Liver (tissue), 9 donors: ENCODE results near the gene COLEC12. TPM values are rescaled to one million over a fixed set of nuclear protein-coding genes. Genes with fewer than 3 reads are reported as not detected.

Source experiments
- DNase-seq: peaks from one replicate; pipeline ENCODE4 v3.0.0-alpha.2; 2017; ENCODE audit warnings: low spot score
- H3K27ac ChIP-seq, 2 donors: one replicate each; pipeline ENCODE4 v1.7.0; 2013; ENCODE audit warnings: inconsistent platforms in 2 of 2, low read length in 2 of 2, control low read depth in 1 of 2, low read depth in 1 of 2, mild to moderate bottlenecking in 1 of 2
- H3K27me3 ChIP-seq, 4 donors: one replicate each; pipeline versions ENCODE4 v1.6.1 to v1.7.0; 2013; ENCODE audit warnings: low read length in 3 of 4, inconsistent platforms in 1 of 4, mild to moderate bottlenecking in 1 of 4, moderate library complexity in 1 of 4; ENCODE audit not compliant: control insufficient read depth in 4 of 4, insufficient read depth in 4 of 4
- H3K36me3 ChIP-seq, 4 donors: one replicate each; pipeline versions ENCODE4 v1.6.1 to v1.7.0; 2013; ENCODE audit warnings: low read length in 3 of 4, mild to moderate bottlenecking in 3 of 4, low read depth in 1 of 4, moderate library complexity in 1 of 4; ENCODE audit not compliant: control insufficient read depth in 4 of 4, insufficient read depth in 3 of 4
- H3K4me1 ChIP-seq, 4 donors: one replicate each; pipeline versions ENCODE4 v1.6.1 to v1.7.0; 2013; ENCODE audit warnings: low read length in 3 of 4, mild to moderate bottlenecking in 3 of 4, moderate library complexity in 1 of 4; ENCODE audit not compliant: control insufficient read depth in 4 of 4, insufficient read depth in 4 of 4
- H3K4me3 ChIP-seq, 3 donors: one replicate each; pipeline versions ENCODE4 v1.6.1 to v1.7.0; 2013; ENCODE audit warnings: low read length in 3 of 3, control low read depth in 1 of 3, low read depth in 1 of 3, mild to moderate bottlenecking in 1 of 3
- H3K9ac ChIP-seq, 2 donors: one replicate each; pipeline ENCODE4 v1.7.0; 2013; ENCODE audit warnings: low read length in 2 of 2, mild to moderate bottlenecking in 2 of 2, moderate library complexity in 2 of 2, control low read depth in 1 of 2, low read depth in 1 of 2
- H3K9me3 ChIP-seq, 4 donors: one replicate each; pipeline versions ENCODE4 v1.6.1 to v1.7.0; 2013; ENCODE audit warnings: low read length in 3 of 4; ENCODE audit not compliant: control insufficient read depth in 4 of 4
- ATF3 ChIP-seq: IDR thresholded peaks from 2 replicates; pipeline ENCODE4 v1.6.1; 2016; ENCODE audit warnings: antibody characterized with exemption
- CTCF ChIP-seq: fragments of 150-350 bp; IDR thresholded peaks from 2 replicates; pipeline ENCODE4 v1.5.1; 2017; ENCODE audit warnings: improper control_type of control experiment, low read depth, low read length; ENCODE audit not compliant: missing input control
- EGR1 ChIP-seq, 2 donors: IDR thresholded peaks; 2 replicates each; pipeline ENCODE4 v1.6.1; 2016 to 2018; ENCODE audit warnings: antibody characterized with exemption in 2 of 2, low read depth in 2 of 2
- FOXA1 ChIP-seq: IDR thresholded peaks from 2 replicates; pipeline ENCODE4 v1.6.1; 2016; ENCODE audit warnings: antibody characterized with exemption
- GABPA ChIP-seq, 2 donors: IDR thresholded peaks in 1 of 2; conservative IDR thresholded peaks in 1 of 2; 2 replicates each; pipeline ENCODE4 v1.6.1; 2016; ENCODE audit warnings: antibody characterized with exemption in 2 of 2, mild to moderate bottlenecking in 1 of 2, moderate library complexity in 1 of 2
- HNF4A ChIP-seq, 2 donors: conservative IDR thresholded peaks; 2 replicates each; pipeline ENCODE4 v1.6.1; 2016; ENCODE audit warnings: antibody characterized with exemption in 2 of 2, mild to moderate bottlenecking in 2 of 2
- JUND ChIP-seq, 2 donors: IDR thresholded peaks; 2 replicates each; pipeline ENCODE4 v1.6.1; 2016; ENCODE audit warnings: antibody characterized with exemption in 2 of 2
- MAX ChIP-seq: IDR thresholded peaks from 2 replicates; pipeline ENCODE4 v1.6.1; 2016; ENCODE audit warnings: antibody characterized with exemption
- RAD21 ChIP-seq, 2 donors: IDR thresholded peaks; 2 replicates each; pipeline ENCODE4 v1.6.1; 2016; ENCODE audit warnings: antibody characterized with exemption in 2 of 2, mild to moderate bottlenecking in 2 of 2
- REST ChIP-seq: IDR thresholded peaks from 2 replicates; pipeline ENCODE4 v1.6.1; 2016; ENCODE audit warnings: antibody characterized with exemption, mild to moderate bottlenecking
- RXRA ChIP-seq, 2 donors: IDR thresholded peaks; 2 replicates each; pipeline ENCODE4 v1.6.1; 2017 to 2018; ENCODE audit warnings: antibody characterized with exemption in 2 of 2, mild to moderate bottlenecking in 1 of 2
- SP1 ChIP-seq: IDR thresholded peaks from 2 replicates; pipeline ENCODE4 v1.6.1; 2018; ENCODE audit warnings: antibody characterized with exemption, mild to moderate bottlenecking
- TAF1 ChIP-seq: conservative IDR thresholded peaks from 2 replicates; pipeline ENCODE4 v1.6.1; 2016; ENCODE audit warnings: antibody characterized with exemption, mild to moderate bottlenecking
- YY1 ChIP-seq: IDR thresholded peaks from 2 replicates; pipeline ENCODE4 v1.6.1; 2016; ENCODE audit warnings: antibody characterized with exemption, mild to moderate bottlenecking
- WGBS: extraction: QIAGEN DNeasy Blood & Tissue Kit; methylation state at CpG from one replicate; pipeline ENCODE4 v1.1.7; 2013; 5-methylcytosine and 5-hydroxymethylcytosine counted together
- polyA plus RNA-seq, 2 donors: library from polyadenylated mRNA; stranded (reverse) in 1 of 2; unstranded in 1 of 2; fragments of 200-250 nt in 1 of 2; fragments of >200 nt in 1 of 2; fragmentation: Nextera tagmentation in 1 of 2; extraction: Ambion mirVana in 1 of 2; gene quantifications; one replicate each; pipeline versions ENCODE4 v1.2.1 to v1.2.3, GENCODE V29; 2013 to 2015
- total RNA-seq, 2 donors: library from RNA; depleted of rRNA; stranded (reverse); fragments of >200 nt; gene quantifications; one replicate each; pipeline ENCODE4 v1.2.3, GENCODE V29; 2014
- donor health status: healthy.
- donor health status: healthy.
- donor health status: healthy.
- donor health status: healthy.
- donor health status: healthy.

Gene COLEC12
- total and polyA plus RNA-seq, 4 donors, result 0.03 to 1.6 (median 0.28) TPM

- Histone ChIP-seq H3K4me1 (no peaks in the 10 kb centered on the region), H3K27me3 (no peaks in the 10 kb centered on the region), H3K9ac (no peak overlapping the region), H3K27ac (no peak overlapping the region), H3K4me3 (no peak overlapping the region), H3K9me3 (peaks cover 0 to 5% (median 0%) of the 10 kb centered on the region in 4 donors), H3K36me3 (no peaks in the 10 kb centered on the region)
- TF ChIP-seq ATF3, result no peak
- no peak for TF ChIP-seq FOXA1
- TF ChIP-seq HNF4A (conservative IDR thresholded peaks at IDR 0.05), result no peak
- no peak for TF ChIP-seq SP1
- TF ChIP-seq REST, result no peak
- no peak for TF ChIP-seq YY1
- WGBS, result 94% methylated on average over 4 of the region's 4 CpGs
- no peak for DNase-seq
Measured at GRCh38 chr18:490624-491023, 9.9 kb downstream of the COLEC12 start.

GRCh38 chr18:490024-490366 lies 10.5 kb downstream of the COLEC12 start:
- H3K27ac ChIP-seq, result no peak overlapping the region
- H3K9ac ChIP-seq, result no peak overlapping the region
- H3K27me3 ChIP-seq, result no peaks in the 10 kb centered on the region
- no peak for DNase-seq
- H3K4me3 ChIP-seq, result no peak overlapping the region
- H3K9me3 ChIP-seq, result peaks cover 0 to 5% (median 0%) of the 10 kb centered on the region in 4 donors
- TF ChIP-seq FOXA1 (no peak), EGR1 (IDR thresholded peaks at IDR 0.05; ENCODE audit: low read depth in 2 of 2) (no peak), CTCF (no peak), SP1 (no peak), RXRA (IDR thresholded peaks at IDR 0.05) (no peak), GABPA (IDR thresholded peaks at IDR 0.05 in 1 of 2, conservative IDR thresholded peaks at IDR 0.05 in 1 of 2) (no peak)
- WGBS, result 68% methylated on average over 5 of the region's 5 CpGs
- H3K4me1 ChIP-seq, result no peaks in the 10 kb centered on the region
- no peaks in the 10 kb centered on the region for H3K36me3 ChIP-seq

GRCh38 chr18:489244-490023 lies 11.1 kb downstream of the COLEC12 start:
- Histone ChIP-seq H3K36me3 (no peaks in the 10 kb centered on the region), H3K9me3 (peaks cover 0 to 5% (median 0%) of the 10 kb centered on the region in 4 donors), H3K9ac (no peak overlapping the region), H3K27ac (no peak overlapping the region), H3K4me3 (no peak overlapping the region), H3K4me1 (no peaks in the 10 kb centered on the region), H3K27me3 (no peaks in the 10 kb centered on the region)
- no peak for DNase-seq
- 82% methylated on average over 8 of the region's 8 CpGs for WGBS
- TF ChIP-seq REST (no peak), RAD21 (IDR thresholded peaks at IDR 0.05) (no peak), TAF1 (no peak), ATF3 (no peak), YY1 (no peak), EGR1 (IDR thresholded peaks at IDR 0.05; ENCODE audit: low read depth in 2 of 2) (no peak), JUND (IDR thresholded peaks at IDR 0.05) (no peak), GABPA (IDR thresholded peaks at IDR 0.05 in 1 of 2, conservative IDR thresholded peaks at IDR 0.05 in 1 of 2) (no peak), MAX (no peak)
